Astrocyte of the cerebellum (primary cell): ENCODE data around the gene AKR1B15.

Experiments used
- DNase-seq: peaks from one replicate; pipeline ENCODE4 v3.0.0-alpha.2; 2011; ENCODE audit warnings: low read depth
- H3K4me3 ChIP-seq: 2 replicates; pipeline ENCODE4 v1.5.1; 2011; ENCODE audit warnings: mild to moderate bottlenecking, low read depth, low read length, moderate library complexity
- in situ Hi-C: cut with HindIII; loops from 2 replicates; pipeline ENCODE4 v1.10.0; 2017; ENCODE audit warnings: low sequenced_read_pairs
- TF ChIP-seq, protein P1 (sequence below): IDR thresholded peaks from 2 replicates; pipeline ENCODE4 v1.5.1; 2012; ENCODE audit warnings: low read length, low read depth, moderate library complexity, mild to moderate bottlenecking; ENCODE audit errors: missing control alignments

AKR1B15 gene

DNA sequence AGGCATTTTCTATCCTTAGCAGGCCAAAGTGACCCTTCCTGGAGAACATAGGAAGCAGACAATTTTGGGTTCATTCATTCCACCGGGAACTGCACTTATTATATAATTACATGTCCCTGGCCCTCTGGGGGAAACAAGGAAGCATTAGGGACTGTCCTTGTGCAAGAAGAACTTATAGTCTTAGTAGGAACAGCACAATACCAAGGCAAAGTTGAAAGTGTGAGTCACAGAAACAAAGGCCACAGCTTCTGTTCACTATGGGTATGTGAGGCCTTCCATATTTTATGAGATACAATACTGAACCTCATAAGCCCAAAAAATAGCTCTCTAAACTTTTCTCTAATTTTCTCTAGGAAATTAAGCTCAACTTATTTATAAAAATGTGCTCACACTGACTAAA is 39.9 kb upstream of the AKR1B15 start:
- TF ChIP-seq, protein P1, sequence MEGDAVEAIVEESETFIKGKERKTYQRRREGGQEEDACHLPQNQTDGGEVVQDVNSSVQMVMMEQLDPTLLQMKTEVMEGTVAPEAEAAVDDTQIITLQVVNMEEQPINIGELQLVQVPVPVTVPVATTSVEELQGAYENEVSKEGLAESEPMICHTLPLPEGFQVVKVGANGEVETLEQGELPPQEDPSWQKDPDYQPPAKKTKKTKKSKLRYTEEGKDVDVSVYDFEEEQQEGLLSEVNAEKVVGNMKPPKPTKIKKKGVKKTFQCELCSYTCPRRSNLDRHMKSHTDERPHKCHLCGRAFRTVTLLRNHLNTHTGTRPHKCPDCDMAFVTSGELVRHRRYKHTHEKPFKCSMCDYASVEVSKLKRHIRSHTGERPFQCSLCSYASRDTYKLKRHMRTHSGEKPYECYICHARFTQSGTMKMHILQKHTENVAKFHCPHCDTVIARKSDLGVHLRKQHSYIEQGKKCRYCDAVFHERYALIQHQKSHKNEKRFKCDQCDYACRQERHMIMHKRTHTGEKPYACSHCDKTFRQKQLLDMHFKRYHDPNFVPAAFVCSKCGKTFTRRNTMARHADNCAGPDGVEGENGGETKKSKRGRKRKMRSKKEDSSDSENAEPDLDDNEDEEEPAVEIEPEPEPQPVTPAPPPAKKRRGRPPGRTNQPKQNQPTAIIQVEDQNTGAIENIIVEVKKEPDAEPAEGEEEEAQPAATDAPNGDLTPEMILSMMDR, result no peak
- H3K4me3 ChIP-seq, result no peak overlapping the region
- in situ Hi-C loops, result loop anchor here (5.0 kb wide), 1 partner anchor 33 kb away; no protein-coding TSS in a partner anchor
- DNase-seq, result no peak

DNA sequence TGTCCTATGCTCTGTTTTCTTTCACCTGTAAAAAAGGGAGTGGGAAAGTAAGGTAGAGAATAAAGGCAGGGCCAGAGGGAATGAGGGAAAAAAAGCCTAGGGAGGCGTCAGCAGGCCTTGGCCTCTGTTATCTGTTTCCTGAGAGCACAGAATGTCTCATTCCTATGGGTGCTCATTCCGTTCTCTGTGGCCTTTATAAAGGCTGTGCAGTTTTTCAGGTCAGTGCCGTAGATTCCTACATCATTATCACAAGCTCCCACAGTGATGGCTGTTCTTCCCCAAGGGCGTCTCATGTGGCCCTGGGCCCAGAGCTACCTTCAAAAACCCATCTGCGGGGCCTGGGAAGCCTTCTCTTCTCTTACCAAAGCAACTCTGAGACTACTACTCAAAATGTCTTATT is 38.3 kb upstream of the AKR1B15 start:
- in situ Hi-C loops, result no loop called here
- no peak for DNase-seq
- TF ChIP-seq, protein P1, result no peak

DNA sequence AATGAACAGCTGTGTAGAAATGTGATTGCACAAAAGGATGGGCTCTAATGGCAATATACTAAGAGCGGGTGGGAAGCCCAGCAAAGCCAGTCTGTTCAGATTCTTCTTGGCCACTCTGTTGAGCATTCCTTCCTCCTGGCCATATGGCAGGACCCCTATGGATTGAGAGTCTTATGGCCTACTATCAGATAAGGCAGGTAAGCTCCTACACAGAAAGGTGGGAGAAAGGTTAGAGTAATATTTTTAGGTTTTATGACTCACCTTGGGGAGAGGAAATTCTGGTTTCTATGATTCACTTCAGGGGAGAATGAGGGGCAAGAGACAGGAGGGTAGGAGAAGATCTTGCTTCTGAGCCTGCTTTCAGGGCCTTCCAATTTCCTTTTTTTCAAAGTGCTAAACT is 36.6 kb upstream of the AKR1B15 start:
- no peak overlapping the region for H3K4me3 ChIP-seq
- in situ Hi-C loops, result no loop called here
- TF ChIP-seq, protein P1, result no peak
- DNase-seq, result no peak

More for the DNA sequence above, 38.3 kb upstream of the AKR1B15 start:
- H3K4me3 ChIP-seq, result no peak overlapping the region

DNA sequence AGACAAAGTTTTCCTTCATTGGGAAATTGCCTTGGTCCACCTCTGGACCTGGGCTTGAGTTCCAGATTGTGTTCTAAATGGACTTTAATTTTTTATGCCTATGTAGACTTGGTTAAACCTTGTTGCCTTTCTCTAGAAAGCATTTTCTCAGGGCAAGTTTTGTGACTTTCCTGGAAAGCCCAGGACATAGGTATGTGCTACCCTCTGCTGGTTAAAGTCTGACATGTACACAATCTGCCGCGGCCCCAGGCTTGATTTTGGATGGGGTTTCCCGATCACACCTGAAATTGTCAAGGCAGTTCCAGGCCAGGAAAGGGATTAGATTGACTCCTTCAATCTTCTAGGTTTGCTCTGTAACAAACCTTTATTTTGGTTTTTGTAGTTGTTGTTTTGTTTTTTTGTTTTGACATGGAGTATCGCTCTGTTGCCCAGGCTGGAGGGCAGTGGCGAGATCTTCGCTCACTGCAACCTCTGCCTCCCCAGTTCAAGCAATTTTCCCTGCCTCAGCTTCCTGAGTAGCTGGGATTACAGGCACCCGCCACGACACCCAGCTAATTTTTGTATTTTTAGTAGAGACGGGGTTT is 35.6 kb upstream of the AKR1B15 start:
- peak; percentile 23 for DNase-seq
- in situ Hi-C loops, result no loop called here

DNA sequence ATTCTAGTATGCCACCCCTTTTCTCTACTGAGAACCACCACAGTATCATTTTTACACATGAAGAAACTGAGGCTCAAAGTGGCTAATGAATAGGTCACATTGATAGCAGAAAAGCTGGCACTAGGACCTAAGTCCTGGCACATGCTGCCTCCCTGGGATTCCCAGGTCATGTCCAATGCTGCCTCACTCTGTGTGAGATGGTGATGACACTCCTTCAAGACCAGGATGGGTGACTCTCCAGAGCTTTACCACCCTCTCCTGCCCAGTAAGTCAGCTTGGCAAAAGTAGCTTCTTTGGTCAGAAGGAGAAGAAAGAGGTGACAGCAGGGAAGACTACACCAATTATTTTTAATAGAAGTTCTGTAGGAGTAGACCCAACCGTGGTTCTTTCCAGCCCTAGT is 34.8 kb upstream of the AKR1B15 start:
- DNase-seq, result no peak
- TF ChIP-seq, protein P1, result no peak
- in situ Hi-C loops, result no loop called here
- H3K4me3 ChIP-seq, result no peak overlapping the region

More for the DNA sequence above, 35.6 kb upstream of the AKR1B15 start:
- no peak overlapping the region for H3K4me3 ChIP-seq
- TF ChIP-seq, protein P1, result peak; percentile 71

DNA sequence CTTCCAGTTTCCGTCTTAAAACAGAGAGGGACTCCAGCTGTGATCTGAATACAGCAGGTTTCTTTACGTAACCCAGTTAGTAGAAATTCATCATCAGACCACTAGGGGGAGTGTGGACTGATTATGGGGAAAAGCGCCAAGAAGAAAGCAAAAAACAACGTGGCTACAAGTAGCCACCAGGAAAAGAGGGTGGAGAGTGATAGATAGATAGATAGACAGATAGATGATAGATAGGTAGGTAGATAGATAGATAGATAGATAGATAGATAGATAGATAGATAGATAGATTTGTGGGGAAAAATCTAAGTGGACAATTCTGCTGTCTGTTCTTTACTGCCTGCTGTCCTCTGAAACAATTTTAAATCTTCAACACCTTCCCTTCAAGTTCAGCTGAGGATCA is 34.2 kb upstream of the AKR1B15 start:
- no peak overlapping the region for H3K4me3 ChIP-seq
- peak; percentile 71 for DNase-seq
- TF ChIP-seq, protein P1, result peak; percentile 78
- in situ Hi-C loops, result no loop called here
